Measurements from ENCODE around the gene CCR2. TPM values are rescaled to one million over a fixed set of nuclear protein-coding genes. Genes with fewer than 3 reads are reported as not detected.

The CCR2 gene
- total RNA-seq, 4 donors from 2014 or later: 0.46 to 6.0 (median 2.3) TPM

DNA sequence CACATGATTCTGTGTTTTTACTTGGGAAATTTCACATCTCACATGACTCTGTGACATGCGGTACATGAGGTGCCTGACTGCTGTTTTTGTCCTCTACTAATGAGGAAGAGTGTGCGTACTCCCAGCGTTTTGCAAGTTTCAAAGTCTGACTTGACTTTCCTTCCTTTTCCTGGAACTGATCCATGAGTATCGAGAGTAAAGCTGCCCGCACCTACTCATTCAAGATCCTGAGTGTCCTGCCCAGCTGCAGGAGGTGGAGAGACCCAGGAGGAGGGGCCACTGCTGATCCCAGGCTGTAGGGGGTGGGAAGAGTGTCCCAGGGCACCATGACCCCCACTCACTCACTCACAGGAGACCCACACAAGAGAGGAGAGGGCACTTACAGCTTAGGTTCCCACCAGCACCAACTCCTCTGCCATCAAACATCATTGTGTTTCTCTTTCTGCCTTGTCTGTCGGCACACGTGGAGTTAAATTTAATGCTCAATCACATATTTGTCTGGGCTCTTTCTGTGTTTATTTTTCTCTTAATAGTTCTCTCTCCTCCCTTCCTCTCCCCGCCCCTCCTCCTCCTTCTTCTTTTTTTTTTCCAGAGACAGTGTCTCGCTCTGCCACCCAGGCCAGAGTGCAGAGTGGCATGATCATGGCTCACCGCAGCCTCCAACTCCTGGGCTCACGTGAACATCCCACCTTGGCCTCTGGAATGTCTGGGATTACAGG, 51.5 kb downstream of the CCR2 start:
- Histone ChIP-seq H3K36me3 (no peaks in the 10 kb centered on the region), H3K27ac (replicated peaks in 1 of 4) (peak overlapping the region; percentile 54 to 71 (median 60)), H3K27me3 (peaks cover 0 to 17% (median 0%) of the 10 kb centered on the region in 4 donors), H3K4me1 (peaks cover 10 to 12% (median 11%) of the 10 kb centered on the region in 4 donors), H3K9me3 (no peaks in the 10 kb centered on the region), H3K4me3 (no peak overlapping the region)
- intact Hi-C loops (cut with DNase I): no loop called here
- no peak for DNase-seq (ENCODE audit: extremely low spot score)
- WGBS: 49% methylated on average over 11 of the region's 11 CpGs
- no peak for TF ChIP-seq POLR2A (IDR thresholded peaks at IDR 0.05; ENCODE audit: low read depth)
- no peak for TF ChIP-seq POLR2AphosphoS5 (IDR thresholded peaks at IDR 0.05)
- no peak for TF ChIP-seq CTCF (IDR thresholded peaks at IDR 0.05)
- TF ChIP-seq EP300 (IDR thresholded peaks at IDR 0.05): no peak

DNA sequence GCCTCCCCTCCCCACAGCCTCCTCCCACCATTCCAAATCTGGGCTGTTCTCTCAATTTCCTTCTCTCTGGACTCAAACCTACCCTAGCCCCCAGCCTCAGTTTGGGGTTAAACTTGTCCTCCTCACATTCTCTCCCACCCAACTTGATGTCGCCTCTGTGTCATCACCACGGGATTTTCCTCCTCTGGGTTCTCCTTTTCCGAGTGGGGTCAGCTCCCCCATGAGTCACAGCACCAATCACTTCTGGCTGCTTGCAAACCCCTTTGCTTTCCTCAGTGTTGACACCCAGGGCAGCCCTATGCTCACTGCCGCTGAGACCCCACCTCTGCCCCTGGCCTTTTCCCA, 52.5 kb downstream of the CCR2 start:
- TF ChIP-seq POLR2AphosphoS5 (IDR thresholded peaks at IDR 0.05) (no peak), CTCF (IDR thresholded peaks at IDR 0.05) (no peak), POLR2A (IDR thresholded peaks at IDR 0.05; ENCODE audit: low read depth) (no peak), EP300 (IDR thresholded peaks at IDR 0.05) (no peak)
- H3K36me3 ChIP-seq: no peaks in the 10 kb centered on the region
- no peak overlapping the region for H3K4me3 ChIP-seq
- intact Hi-C loops (cut with DNase I): no loop called here
- H3K9me3 ChIP-seq: no peaks in the 10 kb centered on the region
- H3K27ac ChIP-seq (replicated peaks in 1 of 4): peak overlapping the region; percentile 54 to 71 (median 60)
- WGBS: 65% methylated on average over 4 of the region's 4 CpGs
- DNase-seq (ENCODE audit: extremely low spot score): no peak
- H3K4me1 ChIP-seq: peaks cover 10 to 12% (median 11%) of the 10 kb centered on the region in 4 donors
- peaks cover 0 to 17% (median 0%) of the 10 kb centered on the region in 4 donors for H3K27me3 ChIP-seq

- peak within 1 kb of the TSS; percentile 54 to 71 (median 60) for H3K27ac ChIP-seq (replicated peaks in 1 of 4)
- 56% methylated on average over 17 of the region's 20 CpGs for WGBS
- intact Hi-C loops (cut with DNase I): no loop called here
- H3K36me3 ChIP-seq: no peaks in the 10 kb centered on the region
- no peak for DNase-seq (ENCODE audit: extremely low spot score)
- no peaks in the 10 kb centered on the region for H3K9me3 ChIP-seq
- H3K27me3 ChIP-seq: peaks cover 0 to 17% (median 0%) of the 10 kb centered on the region in 4 donors
- peaks cover 10 to 12% (median 11%) of the 10 kb centered on the region in 4 donors for H3K4me1 ChIP-seq
- peak within 1 kb of the TSS; percentile 29 to 50 (median 34) for H3K4me3 ChIP-seq
- peak; percentile 49 to 68 for TF ChIP-seq POLR2AphosphoS5 (IDR thresholded peaks at IDR 0.05)
- no peak for TF ChIP-seq EP300 (IDR thresholded peaks at IDR 0.05)
Observed at GRCh38 chr3:46406788-46407611, 53.1 kb downstream of the CCR2 start, which contains the start of the genes CCR5AS and CCRL2. Gene CCR5AS (minus strand): TSS chr3:46407066. Gene CCRL2 (plus strand): TSS chr3:46407259. CDS start chr3:46408080, 821 bp downstream.

DNA sequence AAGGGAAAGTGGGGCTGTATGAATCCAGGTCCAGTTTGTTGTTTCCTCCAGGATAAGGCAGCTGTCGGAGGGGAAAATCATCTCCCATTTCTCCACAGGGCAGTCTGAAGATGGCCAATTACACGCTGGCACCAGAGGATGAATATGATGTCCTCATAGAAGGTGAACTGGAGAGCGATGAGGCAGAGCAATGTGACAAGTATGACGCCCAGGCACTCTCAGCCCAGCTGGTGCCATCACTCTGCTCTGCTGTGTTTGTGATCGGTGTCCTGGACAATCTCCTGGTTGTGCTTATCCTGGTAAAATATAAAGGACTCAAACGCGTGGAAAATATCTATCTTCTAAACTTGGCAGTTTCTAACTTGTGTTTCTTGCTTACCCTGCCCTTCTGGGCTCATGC, 54.1 kb downstream of the CCR2 start:
- H3K4me1 ChIP-seq: peaks cover 10 to 19% (median 14%) of the 10 kb centered on the region in 4 donors
- H3K27ac ChIP-seq (replicated peaks in 1 of 4): peak overlapping the region; percentile 54 to 71 (median 60)
- TF ChIP-seq POLR2AphosphoS5 (IDR thresholded peaks at IDR 0.05): no peak
- no peak for TF ChIP-seq POLR2A (IDR thresholded peaks at IDR 0.05; ENCODE audit: low read depth)
- TF ChIP-seq EP300 (IDR thresholded peaks at IDR 0.05): no peak
- no peak for TF ChIP-seq CTCF (IDR thresholded peaks at IDR 0.05)
- no peak for DNase-seq (ENCODE audit: extremely low spot score)
- peaks cover 0 to 17% (median 0%) of the 10 kb centered on the region in 4 donors for H3K27me3 ChIP-seq
- WGBS: 77% methylated on average over 7 of the region's 7 CpGs
- intact Hi-C loops (cut with DNase I): no loop called here
- no peaks in the 10 kb centered on the region for H3K9me3 ChIP-seq
- H3K36me3 ChIP-seq: no peaks in the 10 kb centered on the region
- H3K4me3 ChIP-seq: peak overlapping the region in 2 of 4 donors; percentile 29 to 50

DNA sequence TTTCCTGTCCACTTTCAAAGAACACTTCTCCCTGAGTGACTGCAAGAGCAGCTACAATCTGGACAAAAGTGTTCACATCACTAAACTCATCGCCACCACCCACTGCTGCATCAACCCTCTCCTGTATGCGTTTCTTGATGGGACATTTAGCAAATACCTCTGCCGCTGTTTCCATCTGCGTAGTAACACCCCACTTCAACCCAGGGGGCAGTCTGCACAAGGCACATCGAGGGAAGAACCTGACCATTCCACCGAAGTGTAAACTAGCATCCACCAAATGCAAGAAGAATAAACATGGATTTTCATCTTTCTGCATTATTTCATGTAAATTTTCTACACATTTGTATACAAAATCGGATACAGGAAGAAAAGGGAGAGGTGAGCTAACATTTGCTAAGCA, 54.9 kb downstream of the CCR2 start:
- H3K27ac ChIP-seq (replicated peaks in 1 of 4): no peak overlapping the region
- H3K4me3 ChIP-seq: no peak overlapping the region
- peaks cover 10 to 25% (median 16%) of the 10 kb centered on the region in 4 donors for H3K4me1 ChIP-seq
- WGBS: 88% methylated on average over 7 of the region's 7 CpGs
- intact Hi-C loops (cut with DNase I): no loop called here
- DNase-seq (ENCODE audit: extremely low spot score): no peak
- no peaks in the 10 kb centered on the region for H3K9me3 ChIP-seq
- TF ChIP-seq CTCF (IDR thresholded peaks at IDR 0.05) (no peak), POLR2A (IDR thresholded peaks at IDR 0.05; ENCODE audit: low read depth) (no peak), POLR2AphosphoS5 (IDR thresholded peaks at IDR 0.05) (no peak), EP300 (IDR thresholded peaks at IDR 0.05) (no peak)
- H3K27me3 ChIP-seq: peaks cover 0 to 13% (median 0%) of the 10 kb centered on the region in 4 donors
- H3K36me3 ChIP-seq: no peaks in the 10 kb centered on the region
